GM21529 (cell line): ENCODE measurements around the gene ENDOD1.
"Not testable (repeated sequence)": the region's sequence is repeated elsewhere in the genome, so short reads cannot be mapped to it uniquely, and the experiment has no call there.

Experiments used
- ATAC-seq: cut with Tn5 transposase; IDR thresholded peaks from one replicate; pipeline ENCODE4 v1.9.1; 2021; ENCODE audit not compliant: unreplicated experiment

Gene ENDOD1

GRCh38 chr11:95089620-95090542 lies at the start of gene ENDOD1:
Gene ENDOD1 (plus strand): TSS chr11:95089846. CDS start chr11:95089928, 82 bp downstream.
- peak; percentile 84 for ATAC-seq

- no peak for ATAC-seq
These were observed 47.4 kb upstream of the ENDOD1 start for GRCh38 chr11:95042239-95042638.

DNA sequence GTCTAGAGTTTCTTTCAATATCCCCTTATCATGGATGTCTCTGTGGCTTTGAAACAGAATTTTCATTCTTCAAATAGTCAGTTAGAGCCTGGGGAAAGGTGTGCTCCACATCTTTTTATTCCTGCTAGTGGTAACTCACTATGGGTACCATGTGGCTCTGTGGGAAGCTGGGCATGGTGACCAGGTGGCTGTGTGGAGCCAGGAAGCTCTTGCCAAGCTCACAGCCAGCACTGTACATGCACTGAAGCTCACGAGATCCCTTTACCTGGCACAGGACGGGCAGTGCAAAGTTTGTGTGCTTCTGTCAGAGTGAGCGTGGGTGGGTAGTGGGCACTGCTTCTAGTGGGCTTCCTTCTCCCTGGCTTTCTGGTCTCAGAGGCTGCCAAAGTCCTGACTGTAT lies 46.7 kb upstream of the ENDOD1 start:
- ATAC-seq, result no peak

GRCh38 chr11:95044010-95044409 lies 45.6 kb upstream of the ENDOD1 start:
- no peak for ATAC-seq

DNA sequence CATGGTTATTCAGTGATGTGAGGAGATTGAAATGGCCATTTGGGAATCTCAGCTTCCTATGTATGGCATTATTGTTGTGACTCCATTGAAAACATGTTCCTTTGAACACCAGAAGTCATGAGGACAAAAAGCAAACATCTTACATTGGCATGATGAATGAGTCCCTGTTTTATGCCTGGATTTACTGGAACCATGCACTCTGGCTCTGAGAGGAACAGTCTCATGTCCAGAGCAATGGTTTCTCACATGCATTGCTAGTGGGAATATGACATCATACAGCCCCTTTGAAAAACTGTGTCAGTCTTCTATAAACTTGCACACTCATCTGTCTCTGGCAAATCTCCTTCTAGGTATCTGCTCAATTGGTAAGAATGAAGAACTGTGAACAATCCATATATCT lies 43.8 kb upstream of the ENDOD1 start:
- ATAC-seq, result no peak

GRCh38 chr11:95049122-95049521 lies 40.5 kb upstream of the ENDOD1 start, which contains the start of gene KDM4F:
Gene KDM4F (plus strand): TSS chr11:95049422.
- ATAC-seq, result not testable (repeated sequence)

DNA sequence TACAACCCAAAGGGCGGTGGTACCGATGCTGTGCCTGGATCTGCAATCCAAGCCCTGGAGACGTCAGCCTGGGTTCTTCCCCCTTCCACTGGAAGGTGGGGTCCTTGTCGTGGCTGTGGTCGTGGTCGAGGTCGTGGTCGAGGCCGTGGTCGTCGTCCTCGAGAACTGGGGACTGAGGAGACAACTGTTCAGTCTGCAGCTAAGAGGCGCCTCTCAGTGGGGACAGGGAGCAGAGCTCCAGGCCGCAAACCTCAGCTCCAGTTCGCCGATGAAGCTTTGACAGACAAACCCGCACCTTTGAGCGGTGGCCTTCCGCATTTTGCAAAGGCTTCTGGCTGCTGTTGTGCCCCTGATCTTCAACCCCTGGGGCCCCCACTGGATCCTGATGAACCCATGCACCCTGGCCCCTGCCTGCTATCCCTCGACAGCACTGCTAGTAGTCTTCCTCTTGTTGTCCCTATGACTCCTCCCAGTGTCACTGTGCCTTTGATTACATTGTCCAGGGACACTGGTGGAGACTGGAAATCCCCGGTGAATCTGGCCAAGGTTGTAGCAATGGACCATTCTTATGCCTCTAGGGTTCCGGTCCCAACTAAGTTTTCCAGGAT lies 38.9 kb upstream of the ENDOD1 start:
- no peak for ATAC-seq

DNA sequence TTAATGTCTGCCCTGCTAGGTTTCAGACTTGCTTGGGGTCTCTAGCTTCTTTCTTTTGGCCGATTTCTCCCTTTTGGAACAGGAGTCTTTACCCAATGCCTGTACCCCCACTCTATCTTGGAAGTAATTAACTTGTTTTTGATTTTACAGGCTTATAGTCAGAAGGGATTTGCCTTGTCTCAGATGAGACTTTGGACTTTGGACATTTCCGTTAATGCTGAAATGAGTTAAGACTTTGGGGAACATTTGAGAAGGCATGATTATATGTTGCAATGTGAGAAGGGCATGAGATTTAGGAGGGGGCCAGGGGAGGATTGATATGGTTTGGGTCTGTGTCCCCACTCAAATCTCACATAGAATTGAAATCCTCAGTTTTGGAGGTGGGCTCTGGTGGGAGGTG lies 35.3 kb upstream of the ENDOD1 start:
- no peak for ATAC-seq

- ATAC-seq, result peak; percentile 98
These were observed 34.3 kb upstream of the ENDOD1 start for GRCh38 chr11:95055283-95055897.

DNA sequence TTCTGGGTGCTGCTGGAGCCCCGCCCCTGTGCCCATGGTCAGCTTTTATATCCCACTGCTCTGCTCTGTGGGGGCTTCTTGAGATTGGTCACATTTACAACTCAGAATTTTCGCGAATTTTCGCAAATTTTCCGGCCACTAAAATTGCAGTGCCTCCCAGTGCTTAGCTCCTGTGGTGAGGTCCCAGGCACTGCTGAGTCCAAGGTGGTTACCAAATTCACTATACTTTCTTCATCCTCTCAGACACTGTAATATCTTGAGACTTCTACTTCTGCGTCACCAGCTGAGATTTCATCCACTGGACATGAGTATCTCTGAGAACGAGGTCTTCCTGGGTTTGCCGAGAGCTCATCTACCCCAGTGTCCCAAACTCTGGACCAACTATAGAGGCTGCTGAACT lies 31.7 kb upstream of the ENDOD1 start:
- no peak for ATAC-seq

- ATAC-seq, result no peak
These were observed 31.0 kb upstream of the ENDOD1 start for GRCh38 chr11:95058621-95059020.

GRCh38 chr11:95059046-95059445 lies 30.6 kb upstream of the ENDOD1 start:
- no peak for ATAC-seq

DNA sequence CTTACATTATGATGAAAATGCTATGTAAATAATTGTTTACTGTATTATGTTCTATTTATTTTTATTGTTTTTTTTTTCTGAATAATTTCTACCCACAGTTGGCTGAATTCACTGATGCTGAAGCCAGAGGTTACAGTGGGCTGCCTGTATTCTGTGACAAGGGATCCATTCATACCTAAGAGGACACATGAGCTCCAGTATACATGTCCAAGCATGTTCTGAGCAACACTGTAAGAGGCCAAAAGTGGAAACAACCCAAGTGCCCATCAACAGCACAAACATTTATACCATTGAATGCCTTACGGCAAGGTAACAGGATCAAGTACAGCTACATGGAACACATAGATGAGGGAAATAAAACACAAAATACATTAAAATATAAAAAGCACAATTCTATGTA lies 24.3 kb upstream of the ENDOD1 start:
- ATAC-seq, result no peak

GRCh38 chr11:95066716-95067038 lies 23.0 kb upstream of the ENDOD1 start, which contains the start of gene SRSF8:
Gene SRSF8 (plus strand): TSS chr11:95066919. CDS start chr11:95067227, 308 bp downstream.
- ATAC-seq, result peak; percentile 42

- ATAC-seq, result peak; percentile 65
These were observed 22.4 kb upstream of the ENDOD1 start for GRCh38 chr11:95067039-95067840.

- ATAC-seq, result no peak
These were observed 21.8 kb upstream of the ENDOD1 start for GRCh38 chr11:95067841-95068219.

DNA sequence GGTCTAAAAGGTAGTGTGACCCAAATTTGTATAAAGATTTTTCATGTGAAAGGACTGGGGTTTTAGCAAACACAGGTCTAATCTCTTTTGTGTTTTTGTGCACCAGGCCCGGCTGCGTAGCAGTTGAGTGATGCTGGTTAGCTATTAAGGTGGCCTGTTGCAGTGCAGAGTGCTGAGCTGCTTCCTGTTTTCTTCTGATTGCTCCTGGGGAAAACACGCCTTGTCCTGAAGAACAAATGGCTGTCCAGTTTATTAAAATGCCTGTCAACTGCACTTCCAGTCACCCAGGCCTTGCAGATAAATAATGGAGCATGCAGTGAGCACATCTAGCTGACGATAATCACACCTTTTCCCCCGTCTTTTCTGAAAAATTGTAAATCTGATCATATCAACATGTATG lies 21.1 kb upstream of the ENDOD1 start:
- peak; percentile 70 for ATAC-seq

GRCh38 chr11:95070471-95070870 lies 19.2 kb upstream of the ENDOD1 start:
- no peak for ATAC-seq

- ATAC-seq, result no peak
These were observed 16.7 kb upstream of the ENDOD1 start for GRCh38 chr11:95072948-95073347.

- no peak for ATAC-seq
These were observed 14.7 kb upstream of the ENDOD1 start for GRCh38 chr11:95074792-95075563.
